HG02840 (cell line): ENCODE results near the gene CDC25B.

Experiments
- ATAC-seq: cut with Tn5 transposase; IDR thresholded peaks from one replicate; pipeline ENCODE4 v1.9.1; 2021; ENCODE audit warnings: mild to moderate bottlenecking, moderate library complexity, moderate number of reproducible peaks; ENCODE audit not compliant: unreplicated experiment, low FRiP score

CDC25B gene

DNA sequence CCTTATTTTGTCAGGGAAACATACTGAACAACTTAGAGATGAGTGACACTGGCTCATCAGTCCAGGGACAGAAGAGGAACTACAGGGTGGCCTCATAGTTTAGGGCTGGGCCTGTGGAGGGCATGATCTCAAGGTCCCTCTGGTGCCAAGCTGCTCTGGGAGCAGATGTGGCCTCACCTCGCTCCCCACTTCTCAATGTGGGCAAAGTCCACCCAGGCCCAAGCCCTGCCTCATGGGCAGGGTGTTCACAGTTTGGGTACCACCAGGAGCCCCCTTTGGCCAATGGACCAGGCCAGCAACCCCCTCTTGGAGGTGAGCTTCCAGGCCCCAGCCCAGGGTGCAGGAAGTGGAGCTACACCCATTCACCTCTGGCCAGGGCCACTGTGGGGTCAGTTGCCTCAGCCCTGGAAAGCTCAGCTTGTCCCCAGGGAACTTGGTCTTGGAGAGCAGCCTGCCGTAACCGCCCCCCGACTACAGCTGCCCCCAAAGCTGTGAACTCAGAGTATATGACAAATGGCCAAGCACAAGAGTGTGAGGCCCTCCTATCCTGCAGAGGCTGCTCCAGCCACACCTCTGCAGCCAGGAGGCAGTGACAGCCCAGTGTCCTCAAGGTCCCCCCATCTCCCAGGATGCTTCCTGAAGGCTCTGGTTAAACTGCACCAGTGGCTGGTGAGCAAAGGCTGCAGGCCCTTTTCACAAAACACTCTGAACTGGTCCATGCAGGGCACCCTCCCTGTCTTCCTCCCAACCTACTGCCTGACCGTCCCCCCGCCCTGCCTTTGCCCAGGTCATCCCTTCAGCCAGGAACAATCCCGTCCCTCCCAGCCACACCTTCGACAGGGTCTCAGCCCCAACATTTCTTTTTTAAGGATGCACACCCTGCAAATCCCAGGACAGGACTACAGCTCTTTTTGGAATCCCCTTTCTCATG is 32.2 kb upstream of the CDC25B start:
- no peak for ATAC-seq

DNA sequence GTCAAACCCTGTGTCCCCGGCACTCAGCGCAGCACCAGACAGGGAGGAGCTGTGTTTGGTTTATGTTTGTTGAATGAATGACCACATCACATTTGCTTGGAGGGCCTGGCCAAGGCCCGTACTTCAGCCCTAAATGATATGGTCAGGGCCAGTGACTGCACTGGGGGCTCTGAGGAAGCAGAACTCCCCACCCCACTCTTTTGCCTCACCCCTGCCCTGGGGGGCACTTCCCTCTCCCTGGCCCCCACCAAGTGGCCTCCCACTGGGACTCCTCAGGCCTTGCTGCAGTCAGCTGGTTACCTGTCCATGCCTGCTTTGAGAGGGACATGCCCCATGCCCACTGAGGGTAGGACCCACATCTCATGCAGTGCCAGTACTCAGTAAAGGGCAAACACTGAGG is 31.5 kb upstream of the CDC25B start:
- no peak for ATAC-seq

DNA sequence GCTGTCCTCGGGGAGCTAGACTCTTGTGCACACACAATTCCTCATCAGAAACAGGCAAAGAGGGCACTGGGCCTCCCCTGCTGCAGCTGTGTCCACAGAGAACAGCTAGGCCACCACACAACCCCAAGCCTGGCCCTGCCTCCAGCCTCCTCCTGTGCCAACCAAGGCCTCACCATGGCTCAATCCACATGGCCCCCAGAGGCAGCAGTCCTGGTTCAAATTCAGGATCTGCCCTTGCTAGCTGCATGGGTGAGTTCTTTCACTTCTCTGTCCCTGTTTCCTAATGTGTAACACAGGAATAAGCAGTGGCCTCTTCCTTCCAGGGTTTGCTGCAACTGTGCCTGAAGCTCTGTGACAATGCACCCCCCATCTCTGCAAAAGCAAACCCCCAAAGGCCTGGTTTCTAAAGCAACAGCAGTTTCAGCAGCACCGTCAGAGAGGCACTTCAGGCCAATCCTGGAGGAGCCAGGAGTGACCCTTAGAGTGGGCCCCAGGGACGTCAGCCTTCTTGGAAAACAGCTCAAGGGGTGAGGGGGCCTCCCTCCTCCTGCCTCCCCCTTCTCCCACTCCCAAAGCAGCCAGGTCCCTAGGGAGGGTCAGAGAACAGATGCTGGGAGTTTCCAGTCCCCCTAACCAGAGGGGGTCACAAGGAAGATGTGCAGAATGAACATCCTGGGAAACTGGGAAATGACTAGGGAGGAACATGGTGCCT is 30.8 kb upstream of the CDC25B start:
- no peak for ATAC-seq

DNA sequence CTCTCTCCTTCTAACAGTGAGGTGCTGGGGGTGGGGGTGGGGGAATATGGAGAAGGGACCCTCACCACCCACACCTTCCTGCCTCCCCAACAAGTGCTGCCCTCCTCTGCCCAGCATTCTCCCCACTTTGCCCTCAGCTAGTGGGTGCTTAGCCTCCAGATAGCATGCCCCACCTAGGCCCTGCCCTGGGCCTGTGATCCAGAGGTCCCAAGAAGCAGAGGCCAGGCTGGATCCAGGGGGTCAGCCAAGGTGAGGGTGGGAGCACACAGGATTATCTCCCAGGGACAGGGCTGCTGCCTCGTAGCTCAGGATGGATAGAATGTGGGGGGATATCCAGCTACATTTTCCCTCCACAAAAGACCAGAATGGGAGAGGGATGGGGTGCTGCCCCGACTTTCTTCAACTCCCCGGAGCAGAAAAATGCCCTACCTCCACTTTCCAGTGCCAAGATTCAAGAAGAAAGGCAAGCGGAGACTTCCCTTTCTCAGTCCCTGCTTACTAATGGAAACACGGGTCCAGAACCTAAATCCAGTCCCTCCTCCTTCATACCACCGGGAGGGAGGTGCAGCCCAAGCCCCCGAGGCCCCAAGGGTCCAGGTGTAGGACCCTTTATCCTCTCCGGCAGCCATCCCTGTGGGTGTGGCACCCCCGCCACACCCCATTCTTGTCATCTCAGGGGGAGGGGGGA is 29.5 kb upstream of the CDC25B start:
- ATAC-seq = no peak

DNA sequence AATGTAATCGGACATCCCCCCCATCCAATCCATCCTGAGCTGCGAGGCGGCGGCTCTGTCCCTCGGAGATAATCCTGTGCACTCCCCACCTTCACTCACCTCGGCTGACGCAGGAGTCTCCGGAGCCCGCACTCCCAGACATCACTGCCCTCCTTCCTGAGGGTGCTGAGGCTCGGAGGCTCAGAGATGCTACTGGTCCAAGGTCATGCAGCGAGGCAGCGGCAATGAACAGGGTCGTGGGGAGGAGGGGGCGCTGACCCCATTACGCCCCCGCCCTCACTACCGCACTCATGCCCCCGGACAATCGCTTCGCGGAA is 29.0 kb upstream of the CDC25B start:
- ATAC-seq = no peak

DNA sequence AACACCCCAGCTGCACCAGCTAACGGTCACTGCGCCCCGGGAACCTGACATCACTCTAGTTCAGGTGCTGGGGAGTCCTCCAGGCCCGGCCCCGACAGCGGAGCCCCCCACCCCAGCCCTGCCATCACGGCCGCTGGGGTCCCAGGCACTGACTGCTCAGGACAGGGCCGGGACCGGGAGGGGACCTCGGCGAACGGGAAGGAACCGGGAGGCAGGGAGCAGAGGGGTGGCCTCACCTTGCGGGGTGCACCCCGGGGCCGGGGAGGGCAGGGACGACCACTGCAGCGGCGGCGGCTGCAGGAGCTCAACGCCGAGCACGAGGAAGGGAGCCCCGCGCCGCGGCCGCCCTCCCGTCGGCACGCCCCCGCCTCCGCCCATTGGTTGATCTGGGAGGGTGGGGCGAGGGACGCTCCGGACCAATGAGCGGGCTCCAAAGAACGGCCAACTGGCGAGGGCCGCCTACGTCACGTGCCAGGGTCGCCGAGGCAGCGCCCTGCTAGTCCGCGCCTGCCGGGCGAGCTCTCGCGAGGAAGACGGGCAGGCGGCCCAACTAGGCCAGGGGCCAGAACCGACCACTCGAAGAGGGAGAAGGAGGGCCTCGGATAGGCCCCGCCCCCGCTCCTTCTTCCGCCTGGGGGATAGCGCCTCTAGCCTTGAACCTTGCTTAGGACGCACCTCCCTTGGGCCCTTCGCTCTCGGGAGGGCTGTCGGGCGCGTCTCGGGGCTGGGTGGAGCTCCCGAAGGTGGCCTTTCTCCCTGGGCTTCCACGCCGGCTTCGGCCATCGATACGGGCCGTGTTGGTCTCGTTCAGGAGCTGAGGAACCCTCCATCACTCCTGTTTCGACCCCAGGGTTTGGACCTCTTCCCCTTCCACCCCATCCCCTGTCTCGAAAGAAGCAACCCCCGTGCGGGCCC is 28.4 kb upstream of the CDC25B start, which contains the start of gene ADISSP:
ADISSP (minus strand) TSS at position 327 of the 915 bp plus-strand sequence. CDS start 7,653 bp downstream, outside the sequence.
- ATAC-seq = peak; percentile 95

DNA sequence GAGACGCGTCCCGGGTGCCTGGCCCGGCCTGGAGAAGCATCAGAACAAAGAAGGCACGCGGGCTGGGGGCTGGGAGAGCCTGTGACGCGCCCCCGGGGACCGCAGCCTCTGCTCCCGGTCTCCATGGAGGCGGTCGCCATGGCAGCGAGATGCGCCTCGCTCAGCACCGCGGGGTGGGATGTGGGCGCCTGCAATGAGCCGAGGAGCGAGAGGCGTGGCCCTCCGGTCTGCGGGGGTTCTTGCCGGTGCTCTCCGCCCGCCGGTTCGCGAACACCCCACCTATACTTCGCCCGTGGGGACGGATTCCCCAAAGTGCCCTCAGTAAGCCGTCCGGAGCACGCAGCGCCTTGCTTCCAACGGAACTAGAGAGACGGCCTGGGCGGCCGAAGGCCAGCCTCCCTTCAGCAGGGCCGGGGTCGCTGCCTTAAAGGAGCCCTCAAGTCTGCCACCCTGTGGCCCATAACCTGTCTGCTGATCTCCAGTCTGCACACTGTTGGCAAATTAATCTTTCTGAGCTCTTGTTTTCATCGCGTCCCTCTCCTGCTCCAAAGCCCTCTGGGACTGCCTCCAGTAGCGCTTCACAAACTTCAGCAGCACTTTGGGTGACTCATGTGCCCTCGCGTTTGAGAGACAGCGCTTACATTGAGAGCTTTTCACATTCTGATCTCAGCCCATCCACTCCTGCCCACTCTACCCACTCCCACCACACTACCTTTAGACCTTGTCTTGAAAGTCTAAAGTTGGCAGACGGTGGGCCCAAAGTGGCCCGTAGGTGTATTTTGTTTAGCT is 27.6 kb upstream of the CDC25B start:
- ATAC-seq = peak; percentile 38

DNA sequence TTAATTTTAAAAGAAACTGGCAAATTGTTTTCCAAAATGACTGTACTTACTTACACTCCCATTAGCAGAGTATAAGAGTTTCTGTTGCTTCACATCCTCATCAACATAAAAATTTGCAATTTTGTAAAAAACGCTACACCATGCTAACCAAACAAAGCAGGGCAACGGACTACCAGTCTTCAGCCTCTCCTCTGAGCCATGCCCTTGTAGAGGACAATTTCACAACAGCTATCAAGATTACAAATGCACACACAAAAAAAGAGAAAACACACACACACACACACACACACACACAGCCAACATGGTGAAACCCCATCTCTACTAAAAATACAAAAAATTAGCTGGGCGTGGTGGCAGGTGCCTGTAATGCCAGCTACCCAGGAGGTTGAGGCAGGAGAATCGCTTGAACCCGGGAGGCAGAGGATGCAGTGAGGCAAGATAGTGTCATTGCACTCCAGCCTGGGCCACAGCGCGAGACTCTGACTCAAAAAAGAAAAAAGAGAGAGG is 24.5 kb upstream of the CDC25B start:
- no peak for ATAC-seq

DNA sequence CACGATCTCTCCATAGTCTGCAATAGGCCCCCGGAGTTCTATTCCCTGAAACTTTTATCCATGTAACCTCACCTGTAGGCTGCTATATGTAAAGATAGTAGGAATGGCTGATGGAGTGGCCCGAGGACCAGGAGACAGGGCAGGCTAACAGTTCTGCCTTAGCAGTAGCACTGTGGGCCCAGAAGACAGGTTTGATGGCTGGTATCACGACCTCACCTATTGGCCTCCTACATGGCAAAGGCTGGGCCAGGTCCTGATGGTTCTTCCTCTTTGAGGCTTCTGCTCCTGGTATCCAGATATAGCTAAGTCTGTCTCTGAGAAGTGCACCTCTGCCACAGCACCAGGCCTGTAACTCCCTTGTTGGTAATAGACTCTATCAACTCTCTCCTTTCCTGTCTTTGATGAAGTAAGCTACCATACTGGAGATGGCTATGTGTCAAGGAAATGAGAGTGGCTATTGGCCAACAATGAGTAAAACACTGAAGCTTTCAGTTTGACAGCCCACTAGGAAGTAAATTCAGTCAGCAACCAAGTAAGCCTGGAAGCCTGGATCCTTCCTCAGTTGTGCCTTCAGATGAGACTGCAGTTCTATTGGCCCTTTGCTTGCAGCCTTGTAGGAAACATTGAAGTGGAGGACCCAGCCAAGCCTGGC is 20.5 kb upstream of the CDC25B start:
- ATAC-seq = no peak

DNA sequence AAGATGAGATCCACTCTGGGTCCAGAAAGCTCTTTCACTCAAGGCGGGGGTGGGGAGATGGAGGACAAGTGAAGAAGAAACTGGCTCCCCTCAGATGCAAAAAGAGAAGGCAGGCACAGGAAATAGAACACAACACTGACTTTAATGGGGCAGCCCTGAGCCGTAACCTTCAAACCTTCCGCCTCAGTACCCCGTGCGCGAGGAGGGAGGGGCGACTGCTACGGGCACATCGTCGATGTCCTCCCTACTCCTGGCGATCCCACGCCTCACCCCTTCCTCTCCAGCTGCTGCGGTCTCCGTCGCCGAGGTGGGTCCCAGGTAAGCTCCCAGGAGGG is 18.8 kb upstream of the CDC25B start:
- no peak for ATAC-seq

DNA sequence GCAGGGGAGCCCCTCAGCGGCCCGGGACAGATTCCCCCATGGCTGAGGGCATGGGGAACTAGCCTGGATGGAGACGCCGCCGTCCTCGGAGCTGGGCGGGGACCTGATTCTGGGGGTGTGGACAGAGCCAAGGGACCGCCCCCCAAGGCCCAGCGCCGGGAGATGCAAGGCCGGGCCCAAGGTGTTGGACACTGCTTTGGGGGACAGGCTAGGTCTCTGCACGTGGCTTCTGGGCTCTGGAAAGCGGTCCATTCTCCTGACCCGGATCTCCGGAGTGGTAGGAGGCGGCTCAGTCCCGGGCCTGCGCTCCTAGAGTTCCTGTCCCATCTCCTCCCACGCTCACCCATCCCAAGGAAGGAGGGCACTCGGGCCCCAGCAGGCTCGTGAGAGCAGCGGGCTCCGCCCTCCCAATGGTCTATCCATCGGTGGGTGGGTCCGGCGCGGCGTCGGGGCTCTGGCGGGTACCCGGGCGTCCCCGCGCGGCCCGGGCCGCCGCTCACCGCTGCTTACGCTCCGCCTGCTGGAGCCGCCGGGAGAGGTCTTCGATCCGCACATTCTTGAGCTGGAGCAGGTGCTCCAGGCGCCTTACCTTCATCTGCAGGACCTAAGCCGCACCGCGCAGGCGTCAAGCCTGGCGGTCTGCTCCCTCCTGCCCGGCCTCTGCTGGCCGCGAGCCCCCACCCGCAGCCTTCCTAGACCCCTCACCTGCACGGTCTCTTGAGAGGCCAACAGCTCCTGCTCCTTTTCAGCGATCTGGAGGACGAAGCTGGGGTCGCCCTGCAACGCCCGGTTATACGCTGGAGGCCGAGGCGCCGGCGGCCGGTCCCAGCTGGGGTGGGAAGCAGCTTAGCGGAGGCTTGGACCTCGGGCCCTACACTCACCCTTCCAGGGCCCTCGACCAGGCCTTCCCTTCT is 18.1 kb upstream of the CDC25B start:
- ATAC-seq = no peak

DNA sequence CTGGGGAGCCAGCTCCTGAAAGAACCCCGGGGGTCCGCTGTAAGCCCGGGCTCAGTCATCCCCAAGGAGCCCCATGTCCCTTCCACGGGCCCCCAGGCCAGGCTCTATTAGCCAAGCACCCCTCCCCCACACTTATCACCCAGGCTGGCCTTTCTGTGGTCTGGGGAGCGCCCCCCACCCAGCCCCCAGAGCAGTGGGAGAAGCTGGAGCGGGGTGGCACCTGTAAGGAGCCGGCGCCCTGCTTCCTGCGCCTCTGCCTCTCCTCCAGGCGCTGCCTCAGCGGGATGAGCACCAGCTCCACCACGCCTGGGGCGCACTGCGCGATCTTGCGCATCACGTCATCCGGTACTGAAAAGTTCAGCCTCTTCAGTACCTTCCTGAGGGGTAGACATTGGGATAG is 17.1 kb upstream of the CDC25B start:
- no peak for ATAC-seq

DNA sequence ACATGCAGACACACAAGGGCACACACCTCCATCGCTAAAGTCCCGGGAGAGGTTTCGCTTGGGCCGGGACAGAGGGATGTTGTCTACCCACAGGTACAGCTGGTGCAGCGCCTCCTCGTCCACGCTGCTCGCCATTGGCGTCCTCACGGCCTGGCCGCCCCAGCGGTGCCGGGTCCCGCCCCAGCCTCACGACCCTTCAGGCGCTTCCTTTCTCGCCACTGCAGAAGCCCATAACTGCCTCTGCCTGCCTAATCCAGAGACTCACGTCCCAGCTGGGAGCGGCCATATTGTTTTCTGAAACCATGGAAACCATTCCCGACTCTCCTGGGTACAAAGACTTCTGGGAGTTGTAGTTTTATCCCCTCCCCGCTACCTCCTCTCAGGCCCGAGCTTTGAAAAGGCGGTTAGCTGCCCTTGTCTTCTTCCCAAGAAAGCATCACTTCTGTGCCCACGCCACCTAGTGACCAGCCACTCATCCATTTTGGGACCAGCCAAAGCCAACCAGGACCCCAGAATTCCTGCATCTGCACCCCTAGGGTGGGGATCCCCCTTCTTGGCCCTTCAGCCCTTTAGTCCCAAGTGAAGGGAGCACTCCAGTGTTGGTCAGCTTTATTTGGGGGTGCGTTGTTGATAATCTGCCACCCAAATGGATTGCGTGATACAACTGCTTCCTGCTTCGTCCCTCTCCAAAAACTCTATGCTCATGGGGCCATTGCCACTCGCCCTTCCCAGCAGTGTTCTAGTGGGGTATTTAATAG is 14.8 kb upstream of the CDC25B start, which contains the start of gene SPEF1:
SPEF1 (minus strand) TSS at position 296 of the 758 bp plus-strand sequence; CDS start at position 135, 161 bp downstream.
- ATAC-seq = peak; percentile 52

DNA sequence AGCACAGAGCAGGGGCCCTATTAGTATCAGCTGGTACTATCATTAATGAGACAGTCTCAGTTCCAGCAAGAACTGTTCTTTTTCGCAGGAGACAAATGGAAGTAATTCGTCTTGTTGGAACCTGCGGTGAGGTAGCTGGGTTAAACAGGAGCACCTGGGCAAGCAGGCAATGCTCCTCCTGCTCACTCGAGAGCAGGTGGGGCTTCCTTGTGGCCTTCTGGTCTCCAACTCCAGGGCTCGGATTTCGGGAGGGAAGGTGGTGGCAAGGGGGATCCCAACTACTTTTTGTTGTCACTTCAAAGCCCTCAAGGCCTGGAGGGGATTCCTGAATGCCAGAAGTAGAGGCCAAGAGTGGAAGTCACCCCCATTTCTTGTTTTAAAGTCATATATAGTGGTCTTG is 13.5 kb upstream of the CDC25B start:
- no peak for ATAC-seq

DNA sequence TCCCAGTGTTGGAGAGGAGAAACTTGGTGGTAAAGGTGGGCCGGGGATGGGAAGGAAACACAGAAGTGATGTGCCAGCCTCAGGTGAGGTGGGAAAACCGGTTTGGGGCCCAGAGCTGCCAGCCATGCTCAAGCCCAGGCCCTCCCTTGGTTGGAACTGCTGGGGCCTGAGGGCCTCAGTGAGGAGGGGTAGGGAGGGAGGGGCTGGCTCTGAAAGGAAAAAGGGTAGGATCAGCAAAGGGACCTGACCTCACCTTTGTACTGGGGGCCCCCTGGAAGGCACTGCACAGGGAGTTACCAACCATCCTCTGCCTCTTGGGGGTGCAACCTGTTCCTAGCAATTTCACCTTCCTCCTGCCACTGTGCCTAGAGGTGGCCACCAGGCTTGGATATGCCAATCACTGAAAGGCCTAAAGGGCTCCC is 13.0 kb upstream of the CDC25B start:
- no peak for ATAC-seq

DNA sequence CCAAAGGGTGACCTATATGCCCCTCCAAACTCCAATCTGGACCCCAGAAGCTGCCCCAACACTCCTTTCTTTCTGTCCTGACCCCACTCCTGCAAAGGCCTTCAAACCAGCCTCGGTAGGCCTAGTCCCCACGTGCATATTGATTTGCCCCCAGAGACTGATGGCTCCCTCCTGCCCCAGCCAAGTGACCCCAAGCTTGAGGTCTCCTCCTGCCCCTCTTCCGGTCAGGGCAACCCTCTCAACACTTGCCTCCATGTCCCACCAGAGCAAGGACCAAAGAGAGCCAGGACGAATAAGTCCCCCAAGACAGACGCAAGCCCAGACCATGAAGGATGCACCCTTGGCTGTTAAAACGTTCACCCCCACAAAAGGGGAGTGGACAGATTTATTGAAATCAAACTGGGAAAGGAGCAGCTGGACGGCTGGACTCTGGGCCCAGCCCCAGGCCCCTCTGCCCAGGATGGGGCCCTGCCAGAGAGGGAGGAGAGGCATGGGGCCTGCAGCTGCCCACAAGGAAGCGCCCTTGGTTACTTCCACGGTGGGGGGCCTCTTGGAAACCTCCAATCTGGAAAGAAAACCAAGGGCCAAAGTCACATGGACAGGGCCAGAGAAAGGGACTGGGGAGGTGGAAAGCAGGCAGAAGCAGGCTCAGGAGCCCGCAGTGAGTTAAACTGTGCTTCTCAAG is 12.5 kb upstream of the CDC25B start:
- ATAC-seq = no peak
